Measurements from ENCODE around the gene SF3B6.
"Not testable (repeated sequence)": the region's sequence is repeated elsewhere in the genome, so short reads cannot be mapped to it uniquely, and the experiment has no call there.

SF3B6 gene

GRCh38 chr2:24095171-24095677, 19.1 kb upstream of the SF3B6 start:
- not testable (repeated sequence) for FAIRE-seq; DNase-seq (ENCODE audit: insufficient read length, low spot score)

DNA sequence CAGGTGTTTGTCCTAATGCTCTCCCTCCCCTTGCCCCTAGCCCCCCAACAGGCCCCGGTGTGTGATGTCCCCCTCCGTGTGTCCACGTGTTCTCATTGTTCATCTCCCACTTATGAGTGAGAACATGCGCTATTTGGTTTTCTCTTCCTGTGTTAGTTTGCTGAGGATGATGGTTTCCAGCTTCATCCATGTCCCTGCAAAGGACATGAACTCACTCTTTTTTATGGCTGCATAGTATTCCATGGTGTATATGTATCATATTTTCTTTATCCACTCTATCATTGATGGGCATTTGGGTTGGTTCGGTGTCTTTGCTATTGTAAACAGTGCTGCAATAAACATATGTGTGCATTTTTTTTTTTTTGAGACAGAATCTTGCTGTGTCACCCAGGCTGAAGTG, 17.1 kb upstream of the SF3B6 start:
- not testable (repeated sequence) for DNase-seq (ENCODE audit: insufficient read length, low spot score); FAIRE-seq

DNA sequence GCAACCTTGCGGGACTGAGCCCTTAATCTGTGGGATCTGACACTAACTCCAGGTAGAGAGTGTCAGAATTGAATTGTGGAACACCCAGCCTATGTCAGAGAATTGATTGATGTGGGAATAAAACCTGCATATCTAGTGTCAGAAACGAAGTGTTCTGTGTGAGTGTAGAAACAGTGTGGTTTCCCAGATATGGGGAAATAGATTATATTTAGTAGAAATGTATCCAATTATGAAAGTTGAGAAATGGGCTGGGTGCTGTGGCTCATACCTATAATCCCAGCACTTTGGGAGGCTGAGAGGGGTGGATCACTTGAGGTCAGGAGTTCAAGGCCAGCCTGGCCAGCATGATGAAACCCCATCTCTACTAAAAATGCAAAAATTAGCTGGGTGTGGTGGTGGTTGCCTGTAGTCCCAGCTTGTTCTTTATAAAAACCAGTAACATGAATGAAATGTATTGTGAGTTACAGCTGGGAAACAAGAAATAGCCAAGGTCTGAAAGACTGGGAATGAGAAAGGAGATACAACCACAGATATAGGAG, 12.8 kb upstream of the SF3B6 start:
- FAIRE-seq = no peak

GRCh38 chr2:24087032-24087431, 10.9 kb upstream of the SF3B6 start:
- DNase-seq (ENCODE audit: insufficient read length, low spot score) (no peak), FAIRE-seq (no peak)

More for the DNA sequence above, 12.8 kb upstream of the SF3B6 start:
- no peak for DNase-seq (ENCODE audit: insufficient read length, low spot score)

DNA sequence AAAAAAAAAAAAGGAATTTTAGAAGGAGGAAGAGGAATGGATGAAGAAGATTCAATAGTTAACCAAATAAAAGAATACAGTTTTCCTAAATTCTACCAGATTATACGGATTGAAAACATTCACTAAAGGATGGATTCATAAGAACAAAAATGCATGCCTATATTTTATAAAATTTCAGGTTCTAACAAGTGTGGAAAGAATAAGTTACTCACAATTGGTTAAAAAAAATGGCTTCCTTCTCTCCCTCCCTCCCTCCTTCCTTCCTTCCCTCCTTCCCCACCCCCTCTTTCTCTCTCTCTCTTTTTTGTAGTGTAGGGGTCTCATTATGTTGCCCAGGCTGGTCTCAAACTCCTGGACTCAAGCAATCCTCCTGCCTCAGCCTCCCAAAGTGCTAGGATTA, 10.1 kb upstream of the SF3B6 start:
- no peak for FAIRE-seq
- no peak for DNase-seq (ENCODE audit: insufficient read length, low spot score)

GRCh38 chr2:24085200-24085489, 9.0 kb upstream of the SF3B6 start:
- DNase-seq (ENCODE audit: insufficient read length, low spot score) (no peak), FAIRE-seq (no peak)

- FAIRE-seq = peak; percentile 79
- peak; percentile 86 for DNase-seq (ENCODE audit: insufficient read length, low spot score)
These were observed 8.5 kb upstream of the SF3B6 start, which contains the start of gene TP53I3 for GRCh38 chr2:24084386-24085199. TP53I3 (minus strand) TSS chr2:24084834; CDS start chr2:24084326, 508 bp downstream.

GRCh38 chr2:24083567-24084385, 7.7 kb upstream of the SF3B6 start:
- FAIRE-seq = peak; percentile 64
- DNase-seq (ENCODE audit: insufficient read length, low spot score) = peak; percentile 62

DNA sequence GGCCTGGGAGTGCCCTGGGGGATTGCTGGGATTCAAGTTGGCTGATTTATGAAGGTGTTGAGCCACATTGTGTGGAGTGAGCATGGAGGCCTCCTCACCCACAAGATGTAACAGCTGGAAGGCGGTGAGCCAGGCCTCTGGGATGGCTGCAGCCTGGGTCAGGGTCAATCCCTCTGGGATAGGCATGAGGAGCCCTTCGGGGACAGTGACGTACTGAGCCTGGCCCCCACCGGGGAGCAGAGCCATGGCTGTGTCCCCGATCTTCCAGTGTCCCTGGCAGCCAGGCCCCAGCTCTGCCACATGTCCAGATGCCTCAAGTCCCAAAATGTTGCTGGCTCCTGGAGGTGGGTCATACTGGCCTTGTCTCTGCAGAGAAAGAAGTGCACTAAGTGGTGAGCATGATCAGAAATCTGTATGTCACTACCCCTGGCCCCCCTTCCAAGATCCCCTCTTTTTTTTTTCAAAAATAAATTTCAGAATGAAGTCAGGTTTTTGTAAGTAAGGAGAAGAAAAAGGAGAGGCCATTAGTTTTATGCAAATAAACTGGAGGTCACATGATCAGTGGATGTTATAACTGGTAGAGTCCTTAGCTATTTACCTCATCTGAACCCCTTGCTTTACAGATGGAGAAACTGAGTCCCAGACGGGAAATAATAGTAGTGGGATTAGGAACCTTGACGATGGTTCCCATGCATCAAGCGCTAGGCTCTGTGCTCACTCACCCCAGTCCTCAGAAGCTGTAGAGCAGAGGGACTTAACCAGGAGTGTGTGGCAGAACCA, 6.9 kb upstream of the SF3B6 start:
- FAIRE-seq = no peak
- DNase-seq (ENCODE audit: insufficient read length, low spot score) = no peak

GRCh38 chr2:24080701-24081100, 4.6 kb upstream of the SF3B6 start:
- FAIRE-seq = no peak
- no peak for DNase-seq (ENCODE audit: insufficient read length, low spot score)

DNA sequence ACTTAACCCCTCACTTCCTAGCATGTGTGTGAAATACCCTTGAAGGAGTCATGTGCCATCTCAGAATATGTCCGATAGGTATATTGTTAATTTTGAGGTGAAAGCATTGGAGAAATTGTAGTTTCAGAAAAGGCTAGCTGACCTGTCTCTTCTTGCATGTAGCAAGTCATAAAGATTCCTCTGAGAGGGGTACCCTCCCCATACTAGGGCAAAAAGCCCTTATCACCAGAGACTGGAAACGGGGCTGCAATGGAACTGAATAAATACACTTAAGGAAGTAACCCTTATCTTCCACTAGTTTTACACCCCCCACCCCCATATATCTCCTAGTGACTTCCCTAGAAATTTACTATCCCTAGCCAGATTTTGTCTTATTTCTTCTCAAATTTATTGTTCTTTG, 1.8 kb upstream of the SF3B6 start:
- DNase-seq (ENCODE audit: insufficient read length, low spot score) (no peak), FAIRE-seq (no peak)

- no peak for FAIRE-seq
- DNase-seq (ENCODE audit: insufficient read length, low spot score) = no peak
These were observed 1.4 kb upstream of the SF3B6 start for GRCh38 chr2:24077535-24077877.

GRCh38 chr2:24076849-24077534, 866 bp upstream of the SF3B6 start:
- FAIRE-seq (no peak), DNase-seq (ENCODE audit: insufficient read length, low spot score) (no peak)

DNA sequence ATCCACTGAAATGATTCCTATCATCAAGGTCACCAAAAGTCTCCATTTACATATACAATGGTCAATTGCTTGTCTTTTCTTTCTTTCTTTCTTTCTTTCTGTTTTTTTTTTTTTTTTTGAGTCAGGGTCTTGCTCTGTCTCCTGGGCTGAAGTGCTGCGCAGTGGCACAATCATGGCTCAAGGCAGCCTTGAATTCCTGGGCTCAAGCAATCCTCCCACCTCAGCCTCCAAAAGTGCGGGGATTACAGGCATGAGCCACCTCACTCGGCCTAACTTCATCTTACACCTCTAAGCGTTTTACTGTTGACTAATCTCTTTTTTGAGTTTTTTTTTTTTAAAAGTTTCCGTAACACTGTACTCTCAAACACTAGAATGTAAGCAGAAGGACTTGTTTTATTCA, 867 bp downstream of the SF3B6 start:
- no peak for DNase-seq (ENCODE audit: insufficient read length, low spot score)
- no peak for FAIRE-seq

DNA sequence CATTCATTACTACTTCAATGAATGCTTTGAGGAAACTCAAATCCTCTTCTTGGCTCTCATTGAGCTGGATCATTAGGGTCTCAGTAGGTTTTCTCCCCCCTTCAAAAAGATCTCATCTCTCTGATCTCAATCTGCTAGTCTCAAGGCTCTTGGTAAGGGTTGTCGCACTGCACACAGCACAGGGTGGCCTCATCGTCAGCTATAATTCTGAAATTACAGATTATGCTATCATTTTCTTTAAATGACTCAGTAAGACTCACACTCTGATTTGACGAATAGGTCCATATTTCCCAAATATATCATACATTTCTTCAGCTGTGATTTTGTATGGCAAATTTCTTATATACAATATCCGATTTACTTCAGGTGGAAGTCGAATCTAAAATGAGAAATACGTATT, 2.3 kb downstream of the SF3B6 start:
- no peak for FAIRE-seq
- DNase-seq (ENCODE audit: insufficient read length, low spot score) = no peak

- no peak for DNase-seq (ENCODE audit: insufficient read length, low spot score)
- no peak for FAIRE-seq
These were observed 3.9 kb downstream of the SF3B6 start for GRCh38 chr2:24072259-24072658.

DNA sequence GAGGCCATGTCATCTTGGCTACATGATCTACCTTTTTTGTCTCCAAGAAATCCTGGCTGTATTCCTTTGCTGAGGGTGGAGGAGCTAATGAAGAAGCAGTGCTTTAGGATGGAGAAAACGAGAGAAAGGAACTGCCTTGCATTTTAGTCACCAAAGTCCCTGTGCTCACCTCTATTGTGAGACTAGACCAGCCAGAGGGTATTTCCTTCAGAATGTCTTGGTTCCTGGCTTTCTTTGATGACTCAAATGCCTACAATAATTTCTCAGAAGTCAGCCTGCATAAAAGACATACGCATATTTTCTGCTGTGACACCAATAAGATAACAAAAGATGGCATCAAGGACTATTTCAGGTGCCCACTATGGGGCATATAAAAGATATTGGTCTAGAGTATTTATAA, 10.8 kb downstream of the SF3B6 start:
- no peak for FAIRE-seq
- no peak for DNase-seq (ENCODE audit: insufficient read length, low spot score)

GRCh38 chr2:24058564-24059271, 17.4 kb downstream of the SF3B6 start:
- peak; percentile 28 for FAIRE-seq
- DNase-seq (ENCODE audit: insufficient read length, low spot score) = no peak

GRCh38 chr2:24055750-24056149, 20.4 kb downstream of the SF3B6 start:
- FAIRE-seq (no peak), DNase-seq (ENCODE audit: insufficient read length, low spot score) (no peak)

All from GM19239 (cell line).